OCI-LY1 (cell line): ENCODE measurements around the gene MCUB.

Source experiments
- CTCF ChIP-seq: fragments of 200-600 bp; sonication (generic), shearing (Covaris generic); IDR thresholded peaks from 2 replicates; pipeline ENCODE4 v1.5.1; 2017; ENCODE audit warnings: mild to moderate bottlenecking, antibody characterized with exemption, low read length, moderate library complexity, mixed read lengths
- EZH2 ChIP-seq: fragments of 200-600 bp; sonication (generic), shearing (Covaris generic); IDR thresholded peaks from 2 replicates; pipeline ENCODE4 v1.8.0; 2017; ENCODE audit warnings: borderline replicate concordance, mixed run types, mild to moderate bottlenecking, antibody characterized with exemption, low read length, moderate library complexity, mixed read lengths

GRCh38 chr4:109649872-109650271, 89.8 kb downstream of the MCUB start:
- TF ChIP-seq CTCF (no peak), EZH2 (no peak)
